Keratinocyte (primary cell): ENCODE data around the gene HMGN4.
A peak's percentile ranks its signal among the peaks of the same experiment; 100 is the strongest.

Experiments
- CTCF ChIP-seq, 3 experiments: IDR thresholded peaks in 1 of 3; conservative IDR thresholded peaks in 1 of 3; optimal IDR thresholded peaks in 1 of 3; 2 replicates in 2 of 3; 3 replicates in 1 of 3; pipeline versions ENCODE3 to v1.5.1; 2011; ENCODE audit warnings: low read length in 3 of 3, mild to moderate bottlenecking in 3 of 3, moderate library complexity in 2 of 3, control low read depth in 1 of 3, inconsistent platforms in 1 of 3; ENCODE audit not compliant: insufficient read depth in 2 of 3; ENCODE audit errors: extremely low read depth in 1 of 3
- EZH2 ChIP-seq: IDR thresholded peaks from one replicate; pipeline ENCODE4 v1.6.1; 2012; ENCODE audit warnings: inconsistent platforms, mild to moderate bottlenecking, low read length, moderate library complexity

DNA sequence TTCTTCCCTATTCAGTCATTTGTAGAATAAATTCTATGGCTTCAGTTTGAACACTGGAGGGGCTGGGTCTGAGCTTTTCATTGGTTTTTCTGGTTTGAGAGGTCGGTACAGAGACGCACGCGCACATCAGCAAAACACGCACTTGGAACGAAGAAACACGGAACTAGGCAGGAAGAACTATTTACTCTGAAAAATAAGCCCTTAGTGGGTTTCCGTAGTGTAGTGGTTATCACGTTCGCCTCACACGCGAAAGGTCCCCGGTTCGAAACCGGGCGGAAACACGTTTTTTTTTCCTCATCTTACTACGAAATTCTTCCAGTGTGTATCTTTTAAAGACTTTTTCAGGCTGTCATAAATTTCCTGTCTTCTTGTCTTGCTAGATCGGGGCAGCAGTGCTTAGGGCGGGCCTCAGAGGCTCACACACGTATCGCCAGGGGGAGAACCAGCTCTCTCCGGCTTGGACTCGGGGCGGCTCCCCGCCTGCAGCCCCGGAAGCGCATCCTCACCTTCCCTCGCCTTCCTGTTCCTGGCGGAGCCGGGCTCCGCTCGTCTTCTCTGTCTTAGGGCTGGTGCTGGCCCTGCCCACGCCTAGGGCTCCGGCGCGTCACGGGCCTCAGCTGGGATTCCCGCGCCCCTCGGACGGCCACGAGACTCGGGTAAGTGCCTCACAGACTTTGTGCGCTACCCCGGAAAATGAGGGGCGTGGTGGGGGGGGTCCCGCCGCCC, at the start of gene HMGN4:
- TF ChIP-seq CTCF (optimal IDR thresholded peaks at IDR 0.05 in 1 of 3, IDR thresholded peaks at IDR 0.05 in 1 of 3, conservative IDR thresholded peaks at IDR 0.05 in 1 of 3; ENCODE audit: extremely low read depth in 1 of 3, insufficient read depth in 2 of 3, low read length in 3 of 3) (peak in 1 of 3 experiments; percentile 13), EZH2 (no peak)
